Spleen (tissue), 7 donors: ENCODE data around the gene CASP9.
"Not testable (repeated sequence)": the region's sequence is repeated elsewhere in the genome, so short reads cannot be mapped to it uniquely, and the experiment has no call there.

Experiments used
- POLR2A ChIP-seq, 3 donors: fragments of 450-650 bp; IDR thresholded peaks; one replicate each; pipeline ENCODE4 v1.5.1; 2017; ENCODE audit warnings: antibody characterized with exemption in 3 of 3, mild to moderate bottlenecking in 1 of 3
- TF ChIP-seq, protein P1 (sequence below), 11 experiments: fragments of 200-600 bp in 7 of 11; fragments of 450-650 bp in 4 of 11; sonication (generic) in 4 of 11; IDR thresholded peaks in 8 of 11; conservative IDR thresholded peaks in 3 of 11; 1 replicate in 7 of 11; 2 replicates in 4 of 11; pipeline versions ENCODE4 v1.4.0 to v1.8.0; 2016 to 2021; ENCODE audit warnings: antibody characterized with exemption in 11 of 11, inconsistent platforms in 4 of 11, mild to moderate bottlenecking in 1 of 11
- donor health status: DM: no; HTN: no; CAD: no; lungs with moderate emphysema.
- donor health status: DM: no; HTN: no; CAD: no.
- donor health status: DM: no; HTN: no; CAD: no.

DNA sequence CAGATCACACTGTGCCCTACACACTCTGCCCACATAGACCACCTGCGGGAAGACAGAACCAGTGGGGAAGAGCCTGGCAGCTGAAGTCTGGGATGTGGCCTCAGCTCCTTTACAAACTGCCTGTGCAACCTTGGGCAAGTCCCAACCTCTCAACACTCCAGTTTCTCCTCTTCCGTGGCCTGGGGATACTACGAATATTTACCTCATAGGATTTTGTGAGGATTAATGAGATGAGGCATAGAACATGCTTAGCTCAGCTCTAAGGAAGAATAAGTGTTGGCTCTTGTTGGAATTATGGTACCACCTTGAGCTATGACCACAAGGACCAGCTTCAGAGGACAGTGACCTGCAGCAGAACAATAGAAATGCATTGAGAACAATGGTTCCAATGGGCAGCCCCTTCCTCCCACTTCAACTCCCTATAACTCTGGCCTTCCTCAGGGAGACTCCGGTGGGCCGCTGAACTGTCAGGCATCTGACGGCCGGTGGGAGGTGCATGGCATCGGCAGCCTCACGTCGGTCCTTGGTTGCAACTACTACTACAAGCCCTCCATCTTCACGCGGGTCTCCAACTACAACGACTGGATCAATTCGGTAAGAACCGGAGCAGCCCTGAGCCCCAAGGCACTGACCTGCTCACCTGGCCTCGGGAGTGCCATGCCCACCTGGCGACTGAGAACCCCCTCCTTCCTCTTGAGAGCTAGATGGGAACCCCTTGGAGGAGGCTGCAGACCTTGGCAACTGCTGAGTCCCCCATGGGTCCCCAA is 37.0 kb downstream of the CASP9 start:
- TF ChIP-seq, protein P1, sequence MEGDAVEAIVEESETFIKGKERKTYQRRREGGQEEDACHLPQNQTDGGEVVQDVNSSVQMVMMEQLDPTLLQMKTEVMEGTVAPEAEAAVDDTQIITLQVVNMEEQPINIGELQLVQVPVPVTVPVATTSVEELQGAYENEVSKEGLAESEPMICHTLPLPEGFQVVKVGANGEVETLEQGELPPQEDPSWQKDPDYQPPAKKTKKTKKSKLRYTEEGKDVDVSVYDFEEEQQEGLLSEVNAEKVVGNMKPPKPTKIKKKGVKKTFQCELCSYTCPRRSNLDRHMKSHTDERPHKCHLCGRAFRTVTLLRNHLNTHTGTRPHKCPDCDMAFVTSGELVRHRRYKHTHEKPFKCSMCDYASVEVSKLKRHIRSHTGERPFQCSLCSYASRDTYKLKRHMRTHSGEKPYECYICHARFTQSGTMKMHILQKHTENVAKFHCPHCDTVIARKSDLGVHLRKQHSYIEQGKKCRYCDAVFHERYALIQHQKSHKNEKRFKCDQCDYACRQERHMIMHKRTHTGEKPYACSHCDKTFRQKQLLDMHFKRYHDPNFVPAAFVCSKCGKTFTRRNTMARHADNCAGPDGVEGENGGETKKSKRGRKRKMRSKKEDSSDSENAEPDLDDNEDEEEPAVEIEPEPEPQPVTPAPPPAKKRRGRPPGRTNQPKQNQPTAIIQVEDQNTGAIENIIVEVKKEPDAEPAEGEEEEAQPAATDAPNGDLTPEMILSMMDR (IDR thresholded peaks at IDR 0.05 in 8 of 11, conservative IDR thresholded peaks at IDR 0.05 in 3 of 11) = not testable (repeated sequence)
- TF ChIP-seq POLR2A (IDR thresholded peaks at IDR 0.05) = not testable (repeated sequence)
